Left lung (tissue), 10 donors: ENCODE measurements around the gene TM7SF3. TPM values are rescaled to one million over a fixed set of nuclear protein-coding genes. Genes with fewer than 3 reads are reported as not detected.

Experiments
- ATAC-seq: fragments of 200-7000 bp; cut with Tn5 transposase; one replicate; pipeline ENCODE4 v1.9.1; 2020; ENCODE audit warnings: moderate library complexity
- DNase-seq, 4 donors: peaks; one replicate each; pipeline ENCODE4 v3.0.0-alpha.2; 2013 to 2020
- H3K27ac ChIP-seq, 2 donors: fragments of 200-600 bp; sonication (generic) in 1 of 2; one replicate each; pipeline versions ENCODE4 v1.5.0 to v1.8.0; 2020 to 2021
- H3K27me3 ChIP-seq, 2 donors: fragments of 200-600 bp; sonication (generic) in 1 of 2; one replicate each; pipeline versions ENCODE4 v1.5.0 to v1.8.0; 2020 to 2021
- H3K36me3 ChIP-seq, 2 donors: fragments of 200-600 bp; sonication (generic) in 1 of 2; one replicate each; pipeline versions ENCODE4 v1.5.0 to v1.8.0; 2020 to 2021
- H3K4me1 ChIP-seq, 2 donors: fragments of 200-600 bp; one replicate each; pipeline ENCODE4 v1.8.0; 2021
- H3K4me3 ChIP-seq, 2 donors: fragments of 200-600 bp; sonication (generic) in 1 of 2; one replicate each; pipeline versions ENCODE4 v1.5.0 to v1.8.0; 2020 to 2021; ENCODE audit warnings: mild to moderate bottlenecking in 1 of 2
- H3K9me3 ChIP-seq, 2 donors: fragments of 200-600 bp; sonication (generic) in 1 of 2; one replicate each; pipeline versions ENCODE4 v1.5.0 to v1.8.0; 2020 to 2021
- CTCF ChIP-seq, 2 donors: fragments of 200-600 bp; sonication (generic) in 1 of 2; IDR thresholded peaks; one replicate each; pipeline versions ENCODE4 v1.5.0 to v1.8.0; 2021; ENCODE audit warnings: antibody characterized with exemption in 2 of 2
- intact Hi-C, 2 donors: fragments of 100-400 bp; cut with DNase I; formaldehyde crosslinking; loops; one replicate each; pipeline versions ENCODE4 v1.11.2 to v1.14.2; 2022
- polyA plus RNA-seq, 6 donors: library from polyadenylated mRNA; unstranded; fragments of 120-200 nt; gene quantifications; one replicate each; pipeline ENCODE4 v1.2.1, GENCODE V29; 2013; ENCODE audit not compliant: insufficient read length in 6 of 6
- total RNA-seq, 2 donors: library from RNA; stranded (reverse); fragmentation: NEBNext Ultra II Directional; extraction: Animal tissue kit (Norgen Biotek cat#: 25700); gene quantifications; one replicate each; pipeline ENCODE4 v1.2.1, GENCODE V29; 2021
- donor health status: DM: no; HTN: yes; CAD: no.
- donor health status: DM: no; HTN: no; CAD: no.

The TM7SF3 gene
- total and polyA plus RNA-seq, 8 donors = 47.8 to 130 (median 59.0) TPM

- peak overlapping the region; percentile 90 to 96 for H3K27ac ChIP-seq
- no peak for ATAC-seq
- H3K27me3 ChIP-seq = no peaks in the 10 kb centered on the region
- H3K4me1 ChIP-seq = peaks cover 4 to 60% of the 10 kb centered on the region in 2 donors
- H3K36me3 ChIP-seq = no peaks in the 10 kb centered on the region
- H3K9me3 ChIP-seq = no peaks in the 10 kb centered on the region
- DNase-seq = peak in 1 of 4 donors; percentile 32
- intact Hi-C loops = no loop called here
- TF ChIP-seq CTCF (IDR thresholded peaks at IDR 0.05) = peak; percentile 28 to 48
- no peak overlapping the region for H3K4me3 ChIP-seq
Observed at GRCh38 chr12:27015730-27016076, 1.5 kb upstream of the TM7SF3 start.

- peak overlapping the region; percentile 74 to 84 for H3K4me3 ChIP-seq
- no peak for TF ChIP-seq CTCF (IDR thresholded peaks at IDR 0.05)
- no peaks in the 10 kb centered on the region for H3K27me3 ChIP-seq
- DNase-seq (no peak), ATAC-seq (no peak)
- H3K27ac ChIP-seq = peak overlapping the region; percentile 90 to 96
- intact Hi-C loops = no loop called here
- H3K4me1 ChIP-seq = peaks cover 4 to 66% of the 10 kb centered on the region in 2 donors
- H3K9me3 ChIP-seq = no peaks in the 10 kb centered on the region
- H3K36me3 ChIP-seq = no peaks in the 10 kb centered on the region
Observed at GRCh38 chr12:27014859-27015729, 910 bp upstream of the TM7SF3 start.

GRCh38 chr12:27013611-27014084 lies 536 bp downstream of the TM7SF3 start:
- TF ChIP-seq CTCF (IDR thresholded peaks at IDR 0.05) = no peak
- peak; percentile 25 for ATAC-seq
- H3K4me1 ChIP-seq = peaks cover 4 to 70% of the 10 kb centered on the region in 2 donors
- intact Hi-C loops = no loop called here
- no peaks in the 10 kb centered on the region for H3K9me3 ChIP-seq
- no peaks in the 10 kb centered on the region for H3K36me3 ChIP-seq
- H3K4me3 ChIP-seq = peak overlapping the region; percentile 74 to 84
- peak in 1 of 4 donors; percentile 24 for DNase-seq
- no peaks in the 10 kb centered on the region for H3K27me3 ChIP-seq
- peak overlapping the region; percentile 90 to 96 for H3K27ac ChIP-seq

- DNase-seq = no peak
- Histone ChIP-seq H3K4me3 (peak overlapping the region in 1 of 2 donors; percentile 84), H3K9me3 (no peaks in the 10 kb centered on the region), H3K27me3 (no peaks in the 10 kb centered on the region), H3K36me3 (no peaks in the 10 kb centered on the region), H3K4me1 (peaks cover 4 to 75% of the 10 kb centered on the region in 2 donors), H3K27ac (peak overlapping the region; percentile 33 to 96)
- ATAC-seq = no peak
- no peak for TF ChIP-seq CTCF (IDR thresholded peaks at IDR 0.05)
- intact Hi-C loops = no loop called here
Observed at GRCh38 chr12:27012982-27013255, 1.3 kb downstream of the TM7SF3 start.

GRCh38 chr12:27012239-27012981 lies 1.8 kb downstream of the TM7SF3 start:
- ATAC-seq (peak; percentile 10), DNase-seq (no peak)
- no peak for TF ChIP-seq CTCF (IDR thresholded peaks at IDR 0.05)
- peaks cover 4 to 75% of the 10 kb centered on the region in 2 donors for H3K4me1 ChIP-seq
- intact Hi-C loops = no loop called here
- peak overlapping the region in 1 of 2 donors; percentile 84 for H3K4me3 ChIP-seq
- H3K36me3 ChIP-seq = no peaks in the 10 kb centered on the region
- H3K27me3 ChIP-seq = no peaks in the 10 kb centered on the region
- peak overlapping the region; percentile 33 to 96 for H3K27ac ChIP-seq
- H3K9me3 ChIP-seq = no peaks in the 10 kb centered on the region
